Neutrophil (primary cell): ENCODE data around the gene GARIN6.

ENCODE experiments used
- H3K27ac ChIP-seq: fragments of 200-600 bp; sonication (generic); 2 replicates; pipeline ENCODE4 v1.5.1; 2016; ENCODE audit warnings: mild to moderate bottlenecking, moderate library complexity
- H3K27me3 ChIP-seq: fragments of 200-600 bp; sonication (generic); 2 replicates; pipeline ENCODE4 v1.6.0; 2016; ENCODE audit warnings: mild to moderate bottlenecking
- H3K36me3 ChIP-seq: fragments of 200-600 bp; sonication (generic); 2 replicates; pipeline ENCODE4 v1.5.1; 2017
- H3K4me1 ChIP-seq, 2 experiments: fragments of 200-600 bp in 1 of 2; sonication (generic) in 1 of 2; 1 replicate in 1 of 2; 2 replicates in 1 of 2; pipeline versions ENCODE4 v1.5.1 to v1.6.1; 2013 to 2016; ENCODE audit warnings: low read depth in 1 of 2, low read length in 1 of 2, mild to moderate bottlenecking in 1 of 2, moderate library complexity in 1 of 2; ENCODE audit not compliant: control insufficient read depth in 1 of 2, insufficient read depth in 1 of 2
- H3K4me3 ChIP-seq, 2 experiments: fragments of 200-600 bp in 1 of 2; sonication (generic) in 1 of 2; 1 replicate in 1 of 2; 2 replicates in 1 of 2; pipeline ENCODE4 v1.5.1; 2013 to 2016; ENCODE audit warnings: low read depth in 1 of 2, low read length in 1 of 2, mild to moderate bottlenecking in 1 of 2, moderate library complexity in 1 of 2
- H3K9me3 ChIP-seq: fragments of 200-600 bp; sonication (generic); 2 replicates; pipeline ENCODE4 v1.5.1; 2016
- TF ChIP-seq, protein P1 (sequence below): fragments of 200-600 bp; sonication (generic); IDR thresholded peaks from 2 replicates; pipeline ENCODE4 v1.5.1; 2016; ENCODE audit warnings: antibody characterized with exemption

The GARIN6 gene

DNA sequence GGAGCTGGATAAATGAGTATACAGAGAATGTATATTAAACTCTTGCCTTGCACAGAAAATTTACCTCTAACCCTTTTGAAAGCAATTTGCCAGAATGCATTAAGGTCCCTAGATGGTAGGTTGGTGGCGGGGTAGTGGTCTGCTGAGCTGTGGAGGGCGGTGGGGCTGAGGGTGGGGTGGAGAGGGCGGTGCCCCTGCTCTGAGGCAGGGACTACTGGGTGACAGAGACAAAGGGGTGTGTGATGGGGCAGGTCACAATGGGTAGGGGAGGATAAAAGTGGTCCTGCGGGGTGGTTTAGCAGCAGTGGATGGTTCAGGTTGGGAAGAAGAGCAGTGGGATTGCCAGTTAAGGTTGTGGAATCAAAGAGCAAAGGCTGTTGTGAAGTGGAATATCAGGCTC, at the start of gene GARIN6:
TSS of gene GARIN6 (plus strand) at position 301 of the 400 bp plus-strand sequence. CDS start 422 bp downstream, outside the sequence.
- H3K27me3 ChIP-seq = no peaks in the 10 kb centered on the region
- no peak within 1 kb of the TSS for H3K27ac ChIP-seq
- H3K36me3 ChIP-seq = no peaks in the 10 kb centered on the region
- H3K4me3 ChIP-seq = no peak within 1 kb of the TSS
- TF ChIP-seq, protein P1, sequence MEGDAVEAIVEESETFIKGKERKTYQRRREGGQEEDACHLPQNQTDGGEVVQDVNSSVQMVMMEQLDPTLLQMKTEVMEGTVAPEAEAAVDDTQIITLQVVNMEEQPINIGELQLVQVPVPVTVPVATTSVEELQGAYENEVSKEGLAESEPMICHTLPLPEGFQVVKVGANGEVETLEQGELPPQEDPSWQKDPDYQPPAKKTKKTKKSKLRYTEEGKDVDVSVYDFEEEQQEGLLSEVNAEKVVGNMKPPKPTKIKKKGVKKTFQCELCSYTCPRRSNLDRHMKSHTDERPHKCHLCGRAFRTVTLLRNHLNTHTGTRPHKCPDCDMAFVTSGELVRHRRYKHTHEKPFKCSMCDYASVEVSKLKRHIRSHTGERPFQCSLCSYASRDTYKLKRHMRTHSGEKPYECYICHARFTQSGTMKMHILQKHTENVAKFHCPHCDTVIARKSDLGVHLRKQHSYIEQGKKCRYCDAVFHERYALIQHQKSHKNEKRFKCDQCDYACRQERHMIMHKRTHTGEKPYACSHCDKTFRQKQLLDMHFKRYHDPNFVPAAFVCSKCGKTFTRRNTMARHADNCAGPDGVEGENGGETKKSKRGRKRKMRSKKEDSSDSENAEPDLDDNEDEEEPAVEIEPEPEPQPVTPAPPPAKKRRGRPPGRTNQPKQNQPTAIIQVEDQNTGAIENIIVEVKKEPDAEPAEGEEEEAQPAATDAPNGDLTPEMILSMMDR = no peak
- no peaks in the 10 kb centered on the region for H3K9me3 ChIP-seq
- H3K4me1 ChIP-seq = no peaks in the 10 kb centered on the region

DNA sequence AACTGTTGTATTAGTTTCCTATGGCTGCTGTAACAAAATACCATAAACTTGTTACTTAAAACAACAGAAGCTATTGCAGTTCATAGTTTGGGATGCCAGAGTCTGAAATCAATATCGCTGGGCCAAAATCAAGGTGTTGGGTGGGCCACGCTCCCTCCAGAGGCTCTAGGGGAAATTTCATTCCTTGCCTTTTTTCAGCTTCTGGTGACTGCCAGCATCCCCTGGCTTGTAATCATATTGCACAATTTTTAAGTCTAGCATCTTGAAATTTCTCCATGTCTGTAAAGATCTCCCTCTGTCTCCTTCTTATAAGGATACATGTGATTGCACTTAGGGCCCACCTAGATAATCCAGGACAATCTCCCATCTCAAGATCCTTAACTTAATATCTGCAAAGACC, 48.8 kb upstream of the GARIN6 start:
- TF ChIP-seq, protein P1 = no peak
- H3K36me3 ChIP-seq = no peaks in the 10 kb centered on the region
- no peaks in the 10 kb centered on the region for H3K27me3 ChIP-seq
- H3K27ac ChIP-seq = no peak overlapping the region
- no peak overlapping the region for H3K4me3 ChIP-seq
- H3K4me1 ChIP-seq = no peaks in the 10 kb centered on the region
- no peaks in the 10 kb centered on the region for H3K9me3 ChIP-seq

DNA sequence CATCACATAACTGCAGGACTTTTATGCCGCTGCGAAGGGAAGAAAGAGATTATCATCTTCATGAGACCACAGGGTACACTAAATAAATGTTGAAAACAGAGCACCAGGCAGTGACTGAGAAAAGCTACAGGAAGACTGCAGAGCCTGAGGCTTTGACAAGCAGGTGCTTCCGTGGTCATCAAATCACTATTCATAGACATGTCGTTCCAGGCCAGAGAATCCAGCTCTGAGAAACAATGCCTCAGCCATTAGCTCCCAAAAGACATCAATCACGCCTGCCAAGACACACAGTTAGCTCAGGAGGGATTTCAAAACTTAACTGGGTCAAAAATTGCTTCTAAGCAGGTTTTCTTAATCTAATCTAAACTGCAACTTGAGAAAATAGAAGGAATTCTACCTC, 47.2 kb upstream of the GARIN6 start:
- Histone ChIP-seq H3K27me3 (no peaks in the 10 kb centered on the region), H3K9me3 (no peaks in the 10 kb centered on the region), H3K4me1 (no peaks in the 10 kb centered on the region), H3K4me3 (no peak overlapping the region), H3K36me3 (no peaks in the 10 kb centered on the region), H3K27ac (no peak overlapping the region)
- TF ChIP-seq, protein P1 = no peak

DNA sequence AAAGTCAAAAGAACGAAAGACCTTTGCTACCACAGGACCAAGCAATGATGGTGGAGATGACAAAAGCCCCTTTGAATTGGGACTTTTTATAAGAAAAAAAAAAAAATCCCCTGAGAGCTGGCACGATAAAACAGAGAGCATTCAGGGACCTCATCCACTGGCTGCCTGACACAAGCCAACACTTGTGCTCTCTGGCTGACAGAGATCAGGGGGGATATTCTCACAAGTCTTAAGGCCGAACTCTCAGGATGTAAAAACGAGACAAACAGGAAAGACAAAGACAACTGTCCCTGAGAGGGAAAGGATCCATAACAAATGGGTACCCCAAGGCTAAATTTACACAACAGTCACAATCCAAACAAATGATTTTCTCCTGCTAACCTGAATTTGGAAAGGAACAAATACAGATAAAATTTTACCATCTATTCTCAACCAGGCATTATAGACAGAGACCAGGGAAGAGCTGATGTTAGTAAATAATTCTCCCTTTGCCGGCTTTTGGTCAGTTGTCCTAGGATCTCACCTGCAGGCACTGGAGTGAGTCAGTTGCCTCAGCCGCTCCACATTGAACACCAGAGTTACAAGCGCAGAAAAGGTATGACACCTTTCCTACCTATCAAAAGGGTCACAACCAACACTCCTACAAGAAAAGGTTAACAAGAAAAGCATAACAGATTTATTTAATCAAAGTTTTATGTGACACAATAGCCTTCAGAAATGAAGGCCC, 37.9 kb upstream of the GARIN6 start:
- TF ChIP-seq, protein P1 = no peak
- Histone ChIP-seq H3K27ac (no peak overlapping the region), H3K36me3 (no peaks in the 10 kb centered on the region), H3K4me1 (no peaks in the 10 kb centered on the region), H3K27me3 (no peaks in the 10 kb centered on the region), H3K9me3 (no peaks in the 10 kb centered on the region), H3K4me3 (no peak overlapping the region)

DNA sequence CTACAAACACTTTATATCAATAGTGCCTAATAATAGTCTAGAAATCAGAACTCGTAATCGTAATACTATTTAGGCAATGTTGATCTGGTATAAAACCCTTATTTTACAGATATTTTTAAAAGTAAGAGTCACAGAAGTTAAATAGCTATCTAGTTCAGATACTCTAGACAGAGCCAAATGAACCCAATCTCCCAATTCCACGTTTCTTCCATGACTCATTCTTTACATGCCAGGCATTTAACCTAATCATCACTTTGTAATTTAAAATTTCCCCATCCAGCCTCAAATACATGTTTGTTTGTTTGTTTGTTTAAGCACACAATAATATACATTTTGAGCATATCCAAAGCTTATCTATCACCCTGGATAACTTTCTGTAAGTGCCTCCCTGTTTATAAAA, 36.4 kb upstream of the GARIN6 start:
- TF ChIP-seq, protein P1 = no peak
- Histone ChIP-seq H3K27me3 (no peaks in the 10 kb centered on the region), H3K27ac (no peak overlapping the region), H3K36me3 (no peaks in the 10 kb centered on the region), H3K4me3 (no peak overlapping the region), H3K9me3 (no peaks in the 10 kb centered on the region), H3K4me1 (no peaks in the 10 kb centered on the region)
